GM20431 (cell line): ENCODE results near the gene LHFPL3.
"Not testable (repeated sequence)": the region's sequence is repeated elsewhere in the genome, so short reads cannot be mapped to it uniquely, and the experiment has no call there.

Experiments used
- in situ Hi-C: fragments of 300-500 bp; cut with MseI, MboI; formaldehyde crosslinking; loops from one replicate; pipeline ENCODE4 v1.15.0; 2020; ENCODE audit warnings: low sequenced_read_pairs; ENCODE audit not compliant: unreplicated experiment

Gene LHFPL3

DNA sequence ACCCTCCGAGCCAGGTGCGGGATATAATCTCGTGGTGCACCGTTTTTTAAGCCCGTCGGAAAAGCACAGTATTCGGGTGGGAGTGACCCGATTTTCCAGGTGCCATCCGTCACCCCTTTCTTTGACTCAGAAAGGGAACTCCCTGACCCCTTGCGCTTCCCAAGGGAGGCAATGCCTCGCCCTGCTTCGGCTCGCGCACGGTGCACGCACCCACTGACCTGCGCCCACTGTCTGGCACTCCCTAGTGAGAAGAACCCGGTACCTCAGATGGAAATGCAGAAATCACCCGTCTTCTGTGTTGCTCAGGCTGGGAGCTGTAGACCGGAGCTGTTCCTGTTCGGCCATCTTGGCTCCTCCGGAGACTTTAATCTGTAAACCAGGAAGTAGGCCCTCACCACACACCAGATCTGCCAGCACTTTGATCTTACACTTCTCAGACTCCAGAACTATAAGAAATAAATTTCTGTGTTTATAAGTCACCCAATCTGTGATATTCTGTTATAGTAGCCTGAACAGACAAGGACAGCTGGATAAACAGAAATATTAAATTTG, 235.0 kb downstream of the LHFPL3 start:
- in situ Hi-C loops, result not testable (repeated sequence)

DNA sequence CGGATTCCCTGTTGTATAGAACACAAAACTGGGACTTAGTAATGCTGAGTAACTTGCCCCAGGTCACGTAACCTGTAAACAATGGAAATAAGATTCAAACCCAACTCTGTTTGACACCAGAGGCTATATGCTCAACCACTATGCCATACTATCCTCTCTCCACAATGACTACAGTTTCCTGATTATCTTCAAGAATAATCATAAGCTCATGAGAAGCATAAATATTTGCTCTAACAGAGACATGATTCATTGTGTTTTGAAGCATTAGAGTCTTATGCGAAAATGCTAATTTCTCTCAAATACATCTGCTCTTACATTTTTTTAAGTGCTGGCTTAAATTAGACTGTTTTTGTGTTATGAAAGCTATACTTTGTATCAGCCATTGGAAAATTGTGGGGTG, 241.3 kb downstream of the LHFPL3 start:
- in situ Hi-C loops, result no loop called here

DNA sequence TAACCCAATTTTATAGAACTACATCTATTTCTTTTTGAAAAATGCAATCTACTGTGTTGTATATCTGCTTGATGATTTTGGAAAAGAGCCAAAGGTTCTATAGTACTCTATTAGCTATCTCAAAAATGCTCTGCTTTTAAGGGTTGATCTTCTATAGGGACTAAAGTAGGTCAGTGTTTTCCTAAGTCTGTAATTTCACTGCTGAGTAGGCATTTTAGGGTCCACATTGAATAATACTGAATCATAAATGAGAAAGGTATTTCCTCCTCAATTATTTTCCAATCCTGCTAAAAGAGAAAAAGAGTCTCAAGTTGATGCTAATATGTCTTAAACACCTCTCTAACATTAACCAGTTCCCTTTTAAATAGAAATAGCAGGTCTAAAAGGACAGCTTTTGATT, 244.2 kb downstream of the LHFPL3 start:
- in situ Hi-C loops, result no loop called here

DNA sequence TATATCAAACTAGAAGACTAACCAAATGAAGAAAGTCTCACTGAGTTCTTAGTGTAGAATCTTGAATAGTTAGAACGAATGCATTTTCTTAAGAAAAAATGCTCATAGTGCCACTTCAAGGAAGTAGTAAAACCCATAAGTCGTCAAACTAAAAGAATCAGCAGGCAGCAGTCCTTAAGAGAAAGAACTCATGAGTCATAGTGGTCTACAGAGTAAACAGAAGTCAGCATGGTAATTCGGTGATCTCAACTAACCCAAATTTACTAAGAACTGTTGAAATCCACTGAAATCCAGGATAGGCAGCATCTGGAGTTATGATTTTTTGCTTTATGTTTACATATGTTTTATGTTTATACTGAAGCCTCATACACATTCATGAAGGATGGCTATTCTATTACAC, 256.2 kb downstream of the LHFPL3 start:
- in situ Hi-C loops, result no loop called here

DNA sequence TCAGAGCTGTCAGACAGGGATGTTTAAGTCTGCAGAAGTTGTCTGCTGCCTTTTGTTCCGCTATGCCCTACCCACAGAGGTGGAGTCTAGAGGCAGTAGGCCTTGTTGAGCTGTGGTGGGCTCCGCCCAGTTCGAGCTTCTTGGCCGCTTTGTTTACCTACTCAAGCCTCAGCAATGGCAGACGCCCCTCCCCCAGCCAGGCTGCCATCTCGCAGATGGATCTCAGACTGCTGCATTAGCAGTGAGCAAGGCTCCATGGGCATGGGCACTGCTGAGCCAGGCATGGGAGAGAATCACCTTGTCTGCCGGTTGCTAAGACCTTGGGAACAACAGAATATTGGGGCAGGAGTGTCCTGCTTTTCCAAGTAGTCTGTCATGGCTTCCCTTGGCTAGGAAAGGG, 267.2 kb downstream of the LHFPL3 start:
- in situ Hi-C loops, result not testable (repeated sequence)

DNA sequence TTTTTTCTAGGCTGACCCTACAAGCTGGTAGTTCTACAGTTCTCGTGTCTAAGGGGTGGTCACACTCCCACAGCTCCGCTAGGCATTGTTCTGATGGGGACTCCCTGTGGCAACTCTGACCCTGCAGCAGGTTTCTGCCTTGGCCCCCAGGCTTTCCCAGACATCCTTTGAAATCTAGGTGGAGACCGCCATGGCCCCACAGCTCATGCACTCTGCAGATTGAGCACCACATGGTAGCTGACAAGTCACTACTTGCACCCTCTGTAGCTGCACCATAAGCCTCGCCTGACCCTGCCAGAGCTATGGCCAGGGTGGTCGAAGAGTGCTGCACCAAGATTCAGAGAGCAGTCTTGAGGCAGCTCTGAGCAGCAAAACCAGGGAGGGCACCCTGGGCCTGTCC, 275.6 kb downstream of the LHFPL3 start:
- in situ Hi-C loops, result no loop called here

DNA sequence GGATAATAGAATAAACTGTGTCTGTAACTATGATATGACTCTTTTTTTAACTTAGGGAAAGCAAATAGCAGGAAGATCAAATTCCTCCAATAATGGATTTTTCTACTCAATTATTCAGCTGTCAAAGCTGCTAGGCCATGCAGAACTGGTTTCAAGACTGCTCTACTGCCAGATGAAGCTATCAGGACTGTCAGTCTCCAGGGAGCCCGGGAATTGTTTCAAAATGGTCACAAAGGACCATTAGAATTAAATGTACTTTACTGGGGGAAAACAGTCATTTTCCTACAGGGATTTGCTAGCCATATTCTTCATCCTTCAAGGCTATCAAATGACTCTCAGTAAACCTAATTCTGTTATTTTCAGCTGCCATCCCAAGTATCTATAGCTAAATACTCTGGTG, 276.3 kb downstream of the LHFPL3 start:
- in situ Hi-C loops, result no loop called here

DNA sequence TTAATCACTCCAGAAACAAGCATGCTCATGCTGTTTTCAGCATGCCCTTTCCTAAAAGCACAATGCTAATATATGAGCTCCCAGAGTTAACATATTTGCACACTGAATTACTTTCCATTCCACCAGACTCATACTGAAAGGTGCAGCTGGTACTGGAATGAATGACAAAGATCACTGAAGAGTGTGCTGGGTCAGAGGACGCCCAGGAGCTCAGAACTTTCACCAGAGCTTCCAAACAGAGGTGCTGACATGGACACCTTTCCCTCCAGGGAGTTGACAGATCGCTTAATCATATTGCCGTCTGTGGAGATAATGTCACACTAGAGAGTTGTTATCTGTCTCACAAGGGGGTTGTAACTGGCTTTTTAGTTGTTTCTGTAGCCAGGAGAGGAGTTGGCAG, 292.9 kb downstream of the LHFPL3 start:
- in situ Hi-C loops, result no loop called here

DNA sequence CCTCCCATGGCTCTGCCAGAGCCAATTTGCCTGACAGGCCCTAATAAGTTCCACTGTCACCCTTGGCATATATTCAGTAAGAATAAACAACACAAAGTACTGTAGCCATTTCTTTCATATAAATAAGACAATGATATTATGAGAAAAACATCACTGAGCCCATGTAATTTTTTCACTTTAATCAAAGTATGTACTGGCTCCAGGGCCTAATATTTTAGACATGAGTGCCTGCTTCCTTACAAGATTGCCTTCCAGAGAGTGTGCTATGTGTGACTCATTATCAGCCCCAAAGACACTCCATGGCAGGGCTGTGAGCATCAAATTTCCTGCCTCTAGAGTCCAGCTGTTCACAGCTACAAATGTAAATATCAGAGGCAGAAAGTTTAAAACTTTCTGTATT, 297.6 kb downstream of the LHFPL3 start:
- in situ Hi-C loops, result no loop called here

DNA sequence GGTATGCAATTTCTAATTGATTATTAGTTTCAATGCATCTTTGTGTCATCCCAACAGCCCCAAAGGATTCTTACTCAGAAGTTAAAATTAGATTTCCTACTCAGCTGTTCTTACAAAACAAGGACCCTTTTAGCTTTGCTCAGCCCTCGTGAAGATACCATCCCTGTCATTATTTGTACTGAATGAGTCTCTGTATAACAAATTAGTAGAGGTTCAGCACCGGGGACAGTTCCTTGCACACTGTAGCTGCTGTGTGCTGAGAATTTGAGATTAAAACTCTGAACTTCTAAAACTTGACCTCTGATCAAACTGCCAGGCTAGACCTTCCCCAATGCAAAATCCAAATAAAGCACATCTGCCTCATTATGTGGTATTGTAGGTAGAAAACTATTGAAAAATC, 299.1 kb downstream of the LHFPL3 start:
- in situ Hi-C loops, result no loop called here

DNA sequence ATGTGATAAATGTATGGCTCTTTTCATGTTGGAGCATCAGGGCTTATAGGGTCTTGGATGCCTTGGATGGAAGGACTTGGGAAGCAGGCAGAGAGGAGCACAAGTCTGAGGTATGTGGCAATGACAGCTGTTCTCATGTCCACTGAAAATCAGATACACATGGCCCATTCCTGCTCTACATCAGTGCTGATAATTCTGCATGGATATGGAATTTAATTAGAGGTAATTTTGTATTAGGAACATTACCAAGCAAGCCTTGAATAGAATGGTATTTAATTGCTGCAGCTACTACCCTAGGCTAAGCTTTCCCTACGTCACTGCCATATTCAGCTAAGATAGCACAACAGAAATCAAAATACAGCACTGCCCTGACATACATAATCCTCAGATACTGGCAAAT, 299.6 kb downstream of the LHFPL3 start:
- in situ Hi-C loops, result no loop called here

DNA sequence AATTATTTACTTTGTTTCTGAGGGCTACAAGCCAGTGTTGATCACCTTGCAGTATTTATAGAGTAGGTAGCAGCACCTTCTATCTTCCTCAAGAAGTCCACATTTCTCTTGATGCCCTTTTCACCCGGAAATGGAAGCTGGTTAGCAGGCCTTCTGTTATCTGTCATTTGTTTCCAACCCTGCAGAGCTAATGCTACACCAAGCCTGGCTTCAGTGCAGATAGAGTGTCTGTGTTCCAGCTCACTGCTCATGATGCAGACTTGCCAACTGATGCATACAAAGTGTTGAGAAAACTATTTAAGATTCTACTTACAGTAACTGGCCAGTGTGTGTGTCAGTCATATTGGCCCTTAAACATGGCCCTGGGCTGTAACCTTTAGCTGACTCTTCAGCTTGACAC, 301.0 kb downstream of the LHFPL3 start:
- in situ Hi-C loops, result no loop called here

DNA sequence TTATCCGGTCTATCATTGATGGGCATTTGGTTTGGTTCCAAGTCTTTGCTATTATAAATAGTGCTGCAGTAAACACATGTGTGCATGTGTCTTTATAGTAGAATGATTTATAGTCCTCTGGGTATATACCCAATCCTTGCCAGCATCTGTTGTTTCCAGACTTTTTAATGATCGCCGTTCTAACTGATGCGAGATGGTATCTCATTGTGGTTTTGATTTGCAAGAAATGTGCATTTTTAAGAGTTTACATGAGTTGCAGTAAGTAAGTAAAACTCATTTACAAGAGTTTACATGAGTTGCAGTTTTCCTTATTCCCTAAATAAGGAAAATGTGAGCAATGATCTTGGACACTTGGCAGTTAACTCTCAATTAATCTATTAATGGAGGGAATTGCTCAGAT, 312.1 kb downstream of the LHFPL3 start:
- in situ Hi-C loops, result no loop called here

DNA sequence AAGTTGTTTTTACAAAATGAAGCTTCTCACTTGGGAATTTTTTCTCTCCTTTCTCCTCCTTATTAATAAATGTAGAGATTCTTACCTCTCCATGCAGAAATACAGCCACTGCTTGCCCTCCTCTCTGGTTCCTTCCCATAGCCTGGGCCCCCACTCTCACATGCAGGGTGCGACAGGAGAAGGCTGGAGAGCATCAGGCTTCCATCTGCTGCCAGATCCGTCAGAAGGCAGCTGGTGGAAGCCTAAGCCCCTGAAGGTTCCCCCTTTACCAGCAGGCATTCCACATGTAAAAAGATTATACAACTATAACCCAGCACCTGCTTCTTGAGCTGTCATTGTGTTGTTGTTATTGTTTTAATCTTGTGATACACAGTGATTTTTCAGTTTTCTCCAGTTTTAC, 314.2 kb downstream of the LHFPL3 start:
- in situ Hi-C loops, result no loop called here

DNA sequence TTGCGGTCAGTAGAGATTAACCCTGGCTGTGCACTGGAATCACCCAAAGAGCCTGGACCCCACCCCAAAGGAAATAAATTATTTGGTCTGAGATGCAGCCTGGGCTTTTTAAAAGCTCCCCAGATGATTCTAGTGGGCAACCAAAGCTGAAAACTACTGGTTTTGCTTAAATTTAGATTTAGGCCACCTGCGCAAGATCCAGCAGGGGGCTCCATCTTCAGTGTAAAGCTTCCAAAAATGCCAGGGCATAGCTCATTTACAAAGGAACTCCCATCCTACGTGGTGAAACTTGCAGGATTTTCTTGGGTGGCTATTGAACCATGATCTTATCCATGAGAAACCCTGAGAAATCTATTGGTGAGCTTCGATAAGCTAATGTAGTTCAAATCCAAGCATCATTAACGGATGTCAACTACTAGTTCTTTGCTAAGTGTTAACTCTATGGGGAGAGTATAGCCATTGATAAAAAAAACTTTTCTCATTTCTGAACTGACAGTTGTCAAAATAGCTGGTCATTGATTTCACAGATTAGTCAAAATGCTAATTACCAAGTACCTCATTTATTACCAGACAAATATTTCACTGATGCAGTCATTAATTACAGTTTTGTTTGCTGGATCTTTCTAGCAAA, 315.3 kb downstream of the LHFPL3 start:
- in situ Hi-C loops, result no loop called here

DNA sequence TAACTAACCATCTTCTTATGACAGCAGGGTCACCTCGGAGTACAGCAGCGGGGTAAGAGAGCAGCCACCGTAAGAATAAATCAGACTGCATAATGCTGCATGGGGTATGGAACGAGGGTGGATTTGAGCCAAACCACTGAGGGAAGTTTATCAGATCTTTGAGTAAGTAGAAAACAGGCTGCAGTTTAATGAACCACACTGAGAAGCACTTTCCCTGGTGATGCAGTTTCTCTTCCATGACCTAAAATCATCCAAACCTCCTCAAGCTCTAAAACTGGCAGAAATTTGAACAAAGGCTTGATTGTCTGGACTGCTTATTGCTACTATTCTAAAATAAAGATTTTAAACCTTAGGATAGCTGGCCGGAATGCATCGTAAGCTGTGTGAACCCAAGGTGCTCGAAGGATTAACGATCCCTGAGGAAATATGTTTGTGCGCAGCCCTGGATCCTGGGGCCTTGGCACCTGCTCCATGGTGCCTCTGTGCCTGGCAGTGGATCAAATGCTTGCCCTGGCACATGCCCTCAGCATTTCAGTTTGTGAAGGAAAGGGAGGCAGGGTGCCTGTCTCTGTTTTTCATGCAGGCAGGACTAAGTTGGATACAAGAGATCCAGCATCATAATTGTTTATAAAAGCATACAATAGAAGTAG, 322.7 kb downstream of the LHFPL3 start:
- in situ Hi-C loops, result no loop called here

DNA sequence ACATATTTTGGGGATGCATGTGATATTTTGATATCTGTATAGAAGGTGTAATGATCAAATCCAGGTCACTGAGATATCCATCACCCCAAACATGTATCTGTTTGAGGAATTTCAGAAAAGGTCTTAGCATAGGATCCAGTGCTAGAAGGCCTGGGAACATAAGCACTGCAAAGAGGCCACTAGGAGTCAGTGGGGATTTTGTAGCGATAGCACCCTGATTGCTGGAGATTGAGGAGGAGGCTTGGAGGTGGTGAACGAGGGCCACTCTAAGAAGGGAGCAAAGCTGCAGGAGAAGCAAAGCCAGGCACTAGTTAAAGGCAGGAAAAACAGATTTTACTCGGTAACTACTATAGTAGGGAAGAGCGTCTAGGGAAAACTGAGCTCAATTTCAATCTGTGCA, 324.0 kb downstream of the LHFPL3 start:
- in situ Hi-C loops, result no loop called here

DNA sequence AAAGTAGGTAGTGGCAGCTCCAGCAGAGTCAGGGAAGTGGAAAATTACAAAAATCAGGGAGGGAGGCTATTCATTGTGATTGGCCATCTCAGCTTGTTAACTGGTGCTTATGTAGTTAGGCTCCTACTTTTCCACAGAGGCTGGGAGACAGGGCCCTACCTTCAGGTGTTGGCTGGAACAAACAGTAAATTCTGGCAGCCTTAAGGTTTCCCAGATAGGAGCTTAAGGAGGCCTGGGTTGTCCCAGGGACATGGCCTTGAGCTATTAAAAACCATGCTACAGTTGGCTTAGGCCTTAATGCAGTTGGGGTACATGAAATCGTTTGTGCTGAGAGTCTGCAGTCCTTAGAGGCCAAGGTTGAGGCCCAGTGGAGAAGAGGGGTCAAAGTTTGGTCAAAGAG, 324.5 kb downstream of the LHFPL3 start:
- in situ Hi-C loops, result no loop called here

DNA sequence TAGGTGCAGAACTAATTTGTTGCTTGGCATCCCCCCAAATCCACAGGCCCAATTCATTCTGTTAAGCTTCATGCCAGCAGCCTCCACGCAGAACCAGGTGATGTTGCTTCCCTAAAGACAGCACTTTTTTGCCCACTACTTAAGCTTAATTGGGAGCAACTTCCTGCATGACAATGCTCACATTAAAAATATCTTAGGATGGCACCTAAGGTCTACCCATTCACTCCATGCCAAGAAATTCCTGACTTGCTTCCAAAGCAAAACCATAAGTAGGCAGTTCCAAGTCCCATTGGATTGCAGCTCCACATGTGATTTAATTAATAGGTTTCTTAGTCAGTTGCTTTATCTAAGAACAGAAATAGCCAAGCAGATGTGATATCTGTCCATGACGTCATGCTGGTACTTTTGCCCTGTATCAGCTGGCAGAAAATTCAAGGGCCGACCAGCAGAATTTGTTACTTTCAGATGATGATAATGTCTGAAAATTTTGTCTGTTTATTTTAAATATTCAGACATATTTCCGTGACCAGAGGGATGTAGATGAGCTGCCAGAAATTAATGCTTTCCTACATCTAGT, 325.5 kb downstream of the LHFPL3 start:
- in situ Hi-C loops, result no loop called here

DNA sequence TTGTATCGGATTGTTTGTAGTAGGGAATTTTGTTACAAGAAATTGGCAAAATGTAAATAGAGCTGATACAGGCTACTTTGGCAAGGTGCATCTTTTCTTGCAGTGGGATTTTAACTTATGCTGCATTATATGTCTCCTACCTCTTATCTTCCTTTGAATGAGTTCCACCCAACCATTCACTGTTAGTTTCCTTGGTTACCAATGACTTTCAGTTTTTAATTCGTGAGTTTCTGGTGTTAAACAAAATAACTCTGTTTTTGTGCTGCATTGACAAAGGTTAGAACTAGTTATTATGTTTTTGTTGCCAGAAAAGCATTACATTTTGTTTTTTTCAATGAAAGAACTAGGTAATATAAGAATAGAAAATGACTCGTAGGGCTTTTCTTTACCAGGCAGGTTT, 327.2 kb downstream of the LHFPL3 start:
- in situ Hi-C loops, result no loop called here

DNA sequence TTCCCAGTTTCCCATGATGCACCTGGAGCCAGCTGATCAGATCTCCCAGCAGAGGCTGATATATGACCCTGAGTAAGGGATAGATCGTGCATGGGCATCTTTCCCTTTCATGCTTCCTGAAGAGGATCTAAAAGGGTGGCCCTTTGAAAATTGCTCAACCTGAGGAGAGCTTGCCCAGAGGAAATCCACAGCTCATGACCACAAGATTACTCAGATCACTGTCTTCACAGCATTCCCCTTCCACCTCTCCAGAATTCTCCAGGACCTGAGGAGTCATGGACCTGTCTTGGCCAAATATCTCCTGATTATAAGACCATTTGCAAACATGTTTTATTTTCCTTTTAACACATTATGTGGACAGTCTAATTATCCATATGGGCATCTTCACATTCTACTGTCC, 328.1 kb downstream of the LHFPL3 start:
- in situ Hi-C loops, result no loop called here

DNA sequence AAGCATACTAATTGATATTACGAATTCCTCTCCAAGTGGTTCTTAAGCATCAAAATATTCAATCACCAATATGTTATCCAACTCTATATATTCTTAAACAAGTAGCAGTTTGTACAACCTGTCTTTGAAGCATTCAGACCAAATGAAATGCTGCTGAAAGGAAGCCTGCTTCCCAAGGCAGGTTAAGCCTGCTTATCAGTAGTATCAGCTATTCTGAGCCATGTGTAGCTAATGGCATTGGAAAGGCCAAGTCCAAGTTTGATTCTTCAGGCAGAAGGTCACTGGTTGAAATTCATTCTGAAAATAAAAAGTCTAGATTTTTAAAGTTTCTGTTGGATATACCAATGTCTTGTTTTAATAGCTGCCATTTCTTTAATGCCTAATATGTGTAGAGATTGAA, 328.7 kb downstream of the LHFPL3 start:
- in situ Hi-C loops, result no loop called here
